ENCODE results near the gene IGFN1. TPM values are rescaled to one million over a fixed set of nuclear protein-coding genes. Genes with fewer than 3 reads are reported as not detected.
A peak's percentile ranks its signal among the peaks of the same experiment; 100 is the strongest.

Gene IGFN1
- total RNA-seq (2013; cell fraction: nucleolus; rRNA removed) = not detected in 2 replicates
- total RNA-seq (2014; rRNA removed) (not detected in 2 replicates), total RNA-seq (2014; rRNA removed; fragmentation: Illumina TruSeq; extraction: Trizol) (not detected in 2 replicates), total RNA-seq (2021) (not detected in 2 replicates), polyA plus RNA-seq (2011; rRNA removed) (not detected in 2 replicates), polyA plus RNA-seq (2014; fragmentation: Illumina TruSeq; extraction: Trizol) (not detected in 2 replicates), polyA plus RNA-seq (2014; fragmentation: Nextera tagmentation; extraction: Ambion mirVana) (not detected), polyA plus RNA-seq (2014; rRNA removed) (not detected in 2 replicates), polyA plus RNA-seq (2016; fragmentation: Nextera tagmentation; extraction: Ambion mirVana) (not detected), polyA minus RNA-seq (2011; rRNA and poly(A)+ RNA removed) (not detected in 2 replicates), Bru-seq, nascent RNA (not detected), BruChase-seq, experiment 1, labeled RNA remaining after a 6-hour chase (percentile 5 among the genes with signal in this experiment), BruChase-seq, experiment 2, labeled RNA remaining after a 2-hour chase (not detected)
- not detected for polyA plus RNA-seq (2011; ENCODE audit: low read depth)
- not detected in 2 replicates for polyA plus RNA-seq (2011; cell fraction: cytosol; rRNA removed)
- polyA plus RNA-seq (2011; cell fraction: nucleus; rRNA removed) = not detected in 2 replicates
- not detected in 2 replicates for polyA plus RNA-seq (2012)
- not detected in 2 replicates for polyA minus RNA-seq (2011; cell fraction: cytosol; rRNA and poly(A)+ RNA removed)
- polyA minus RNA-seq (2011; cell fraction: nucleus; rRNA and poly(A)+ RNA removed) = not detected in 2 replicates
- long read RNA-seq, experiment 1 = 0 reads
- long read RNA-seq, experiment 2 = 0 reads

DNA sequence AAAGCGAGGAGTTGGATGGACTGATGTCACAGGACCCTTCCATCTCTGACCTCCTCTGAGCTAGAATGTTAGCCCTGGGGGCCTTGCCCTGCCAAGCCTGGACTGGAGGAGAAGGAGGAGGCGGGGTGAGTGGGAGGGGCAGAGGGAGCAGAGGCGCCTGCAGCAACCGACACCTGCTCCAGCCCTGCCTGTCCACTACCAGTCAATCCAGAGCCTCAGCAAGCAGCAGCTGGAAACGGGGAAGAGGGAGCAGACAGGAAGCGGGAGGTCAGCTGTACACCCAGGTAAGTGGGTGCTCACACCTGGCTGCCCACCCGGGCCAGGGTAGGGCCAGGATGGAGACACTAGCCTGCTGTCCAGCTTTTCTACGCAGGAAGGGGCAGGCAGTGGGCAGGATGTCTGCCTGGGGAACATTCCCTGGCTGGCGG lies at the start of gene IGFN1:
IGFN1 (plus strand) TSS at position 201 of the 428 bp plus-strand sequence. CDS start 2,470 bp downstream, outside the sequence.
- ATAC-seq (no peak), FAIRE-seq (no peak), DNase-seq (ENCODE audit: low read depth, low spot score) (no peak)
- H3K79me2 ChIP-seq (ENCODE audit: control insufficient read depth, insufficient read depth, low read length) = no peaks in the 10 kb centered on the region
- H3K9me3 ChIP-seq (replicated peaks; ENCODE audit: control insufficient read depth, insufficient read depth, low read length) = no peaks in the 10 kb centered on the region
- no peaks in the 10 kb centered on the region for H3K4me1 ChIP-seq (ENCODE audit: control insufficient read depth, insufficient read depth, low read length)
- no peaks in the 10 kb centered on the region for H3K36me3 ChIP-seq (ENCODE audit: control insufficient read depth in 2 of 2, insufficient read depth in 2 of 2, low read length in 1 of 2)
- 24% methylated on average over 9 of the region's 9 CpGs for WGBS (ENCODE audit: insufficient coverage, insufficient replicate concordance, low lambda C conversion rate, missing lambda C conversion rate)
- POLR2A ChIA-PET = interaction anchor here (0.6 kb wide), 1 partner anchor 628 kb away, joined by 5 read pairs; no protein-coding TSS in a partner anchor
- H2AFZ ChIP-seq (ENCODE audit: control insufficient read depth, low read depth, low read length) = no peak within 1 kb of the TSS
- no peak within 1 kb of the TSS for H3K4me2 ChIP-seq (ENCODE audit: control insufficient read depth, insufficient read depth)
- TF ChIP-seq MYC (IDR thresholded peaks at IDR 0.05; ENCODE audit: insufficient read depth, insufficient read length, insufficient replicate concordance, low read length, severe bottlenecking) (no peak), NFIC (IDR thresholded peaks at IDR 0.05; ENCODE audit: low read depth, low read length) (no peak), MTA3 (IDR thresholded peaks at IDR 0.05; ENCODE audit: borderline replicate concordance, low read length) (no peak), RELA (IDR thresholded peaks at IDR 0.05; ENCODE audit: borderline replicate concordance, partially characterized antibody) (no peak), SMAD5 (IDR thresholded peaks at IDR 0.05; ENCODE audit: low read depth) (no peak), CBX5 (IDR thresholded peaks at IDR 0.05; ENCODE audit: low read depth) (no peak), RAD21 (IDR thresholded peaks at IDR 0.05; ENCODE audit: insufficient read depth, low read depth, low read length) (no peak), NR2C1 (IDR thresholded peaks at IDR 0.05) (no peak), NBN (IDR thresholded peaks at IDR 0.05) (no peak), WRNIP1 (IDR thresholded peaks at IDR 0.05; ENCODE audit: borderline replicate concordance, low read depth, low read length) (no peak), TCF12 (IDR thresholded peaks at IDR 0.05; ENCODE audit: low read depth, low read length) (no peak), TARDBP (IDR thresholded peaks at IDR 0.05; ENCODE audit: borderline replicate concordance) (no peak)
- TF ChIP-seq, protein P1, sequence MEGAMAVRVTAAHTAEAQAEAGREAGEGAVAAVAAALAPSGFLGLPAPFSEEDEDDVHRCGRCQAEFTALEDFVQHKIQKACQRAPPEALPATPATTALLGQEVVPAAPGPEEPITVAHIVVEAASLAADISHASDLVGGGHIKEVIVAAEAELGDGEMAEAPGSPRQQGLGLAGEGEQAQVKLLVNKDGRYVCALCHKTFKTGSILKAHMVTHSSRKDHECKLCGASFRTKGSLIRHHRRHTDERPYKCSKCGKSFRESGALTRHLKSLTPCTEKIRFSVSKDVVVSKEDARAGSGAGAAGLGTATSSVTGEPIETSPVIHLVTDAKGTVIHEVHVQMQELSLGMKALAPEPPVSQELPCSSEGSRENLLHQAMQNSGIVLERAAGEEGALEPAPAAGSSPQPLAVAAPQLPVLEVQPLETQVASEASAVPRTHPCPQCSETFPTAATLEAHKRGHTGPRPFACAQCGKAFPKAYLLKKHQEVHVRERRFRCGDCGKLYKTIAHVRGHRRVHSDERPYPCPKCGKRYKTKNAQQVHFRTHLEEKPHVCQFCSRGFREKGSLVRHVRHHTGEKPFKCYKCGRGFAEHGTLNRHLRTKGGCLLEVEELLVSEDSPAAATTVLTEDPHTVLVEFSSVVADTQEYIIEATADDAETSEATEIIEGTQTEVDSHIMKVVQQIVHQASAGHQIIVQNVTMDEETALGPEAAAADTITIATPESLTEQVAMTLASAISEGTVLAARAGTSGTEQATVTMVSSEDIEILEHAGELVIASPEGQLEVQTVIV (IDR thresholded peaks at IDR 0.05; ENCODE audit: borderline replicate concordance, partially characterized antibody) = no peak
- TF ChIP-seq, protein P2, sequence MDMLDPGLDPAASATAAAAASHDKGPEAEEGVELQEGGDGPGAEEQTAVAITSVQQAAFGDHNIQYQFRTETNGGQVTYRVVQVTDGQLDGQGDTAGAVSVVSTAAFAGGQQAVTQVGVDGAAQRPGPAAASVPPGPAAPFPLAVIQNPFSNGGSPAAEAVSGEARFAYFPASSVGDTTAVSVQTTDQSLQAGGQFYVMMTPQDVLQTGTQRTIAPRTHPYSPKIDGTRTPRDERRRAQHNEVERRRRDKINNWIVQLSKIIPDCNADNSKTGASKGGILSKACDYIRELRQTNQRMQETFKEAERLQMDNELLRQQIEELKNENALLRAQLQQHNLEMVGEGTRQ (IDR thresholded peaks at IDR 0.05; ENCODE audit: borderline replicate concordance, low read depth, low read length) = no peak
- TF ChIP-seq, protein P3, sequence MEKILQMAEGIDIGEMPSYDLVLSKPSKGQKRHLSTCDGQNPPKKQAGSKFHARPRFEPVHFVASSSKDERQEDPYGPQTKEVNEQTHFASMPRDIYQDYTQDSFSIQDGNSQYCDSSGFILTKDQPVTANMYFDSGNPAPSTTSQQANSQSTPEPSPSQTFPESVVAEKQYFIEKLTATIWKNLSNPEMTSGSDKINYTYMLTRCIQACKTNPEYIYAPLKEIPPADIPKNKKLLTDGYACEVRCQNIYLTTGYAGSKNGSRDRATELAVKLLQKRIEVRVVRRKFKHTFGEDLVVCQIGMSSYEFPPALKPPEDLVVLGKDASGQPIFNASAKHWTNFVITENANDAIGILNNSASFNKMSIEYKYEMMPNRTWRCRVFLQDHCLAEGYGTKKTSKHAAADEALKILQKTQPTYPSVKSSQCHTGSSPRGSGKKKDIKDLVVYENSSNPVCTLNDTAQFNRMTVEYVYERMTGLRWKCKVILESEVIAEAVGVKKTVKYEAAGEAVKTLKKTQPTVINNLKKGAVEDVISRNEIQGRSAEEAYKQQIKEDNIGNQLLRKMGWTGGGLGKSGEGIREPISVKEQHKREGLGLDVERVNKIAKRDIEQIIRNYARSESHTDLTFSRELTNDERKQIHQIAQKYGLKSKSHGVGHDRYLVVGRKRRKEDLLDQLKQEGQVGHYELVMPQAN (conservative IDR thresholded peaks at IDR 0.05) = no peak
- H3K4me3 ChIP-seq = no peak within 1 kb of the TSS
- H3K27me3 ChIP-seq (replicated peaks in 1 of 2; ENCODE audit: control insufficient read depth in 2 of 2, insufficient read depth in 2 of 2, low read length in 1 of 2) = peaks cover 0 to 7% of the 10 kb centered on the region in 2 experiments
- no peaks in the 10 kb centered on the region for H4K20me1 ChIP-seq (ENCODE audit: control insufficient read depth, insufficient read depth)
- H3K27ac ChIP-seq (ENCODE audit: control insufficient read depth, insufficient read depth) = no peak within 1 kb of the TSS
- SMC1A ChIA-PET (ENCODE audit: uncharacterized antibody, unreplicated experiment) = no interaction called here
- CTCF ChIA-PET = no interaction called here
- in situ Hi-C loops (cut with MboI) = no loop called here
- RAD21 ChIA-PET (ENCODE audit: unreplicated experiment) = no interaction called here
- H3K9ac ChIP-seq (ENCODE audit: control insufficient read depth, insufficient read depth, low read length) = no peak within 1 kb of the TSS
- no TSS peak for BruUV-seq (replicated peaks)
- intact Hi-C loops (cut with micrococcal nuclease; ENCODE audit: unreplicated experiment) = no loop called here

All from GM12878 (cell line).